Measurements from ENCODE around the gene FSD1.

GRCh38 chr19:4327252-4327876, 23.0 kb downstream of the FSD1 start:
- TF ChIP-seq, protein P1, sequence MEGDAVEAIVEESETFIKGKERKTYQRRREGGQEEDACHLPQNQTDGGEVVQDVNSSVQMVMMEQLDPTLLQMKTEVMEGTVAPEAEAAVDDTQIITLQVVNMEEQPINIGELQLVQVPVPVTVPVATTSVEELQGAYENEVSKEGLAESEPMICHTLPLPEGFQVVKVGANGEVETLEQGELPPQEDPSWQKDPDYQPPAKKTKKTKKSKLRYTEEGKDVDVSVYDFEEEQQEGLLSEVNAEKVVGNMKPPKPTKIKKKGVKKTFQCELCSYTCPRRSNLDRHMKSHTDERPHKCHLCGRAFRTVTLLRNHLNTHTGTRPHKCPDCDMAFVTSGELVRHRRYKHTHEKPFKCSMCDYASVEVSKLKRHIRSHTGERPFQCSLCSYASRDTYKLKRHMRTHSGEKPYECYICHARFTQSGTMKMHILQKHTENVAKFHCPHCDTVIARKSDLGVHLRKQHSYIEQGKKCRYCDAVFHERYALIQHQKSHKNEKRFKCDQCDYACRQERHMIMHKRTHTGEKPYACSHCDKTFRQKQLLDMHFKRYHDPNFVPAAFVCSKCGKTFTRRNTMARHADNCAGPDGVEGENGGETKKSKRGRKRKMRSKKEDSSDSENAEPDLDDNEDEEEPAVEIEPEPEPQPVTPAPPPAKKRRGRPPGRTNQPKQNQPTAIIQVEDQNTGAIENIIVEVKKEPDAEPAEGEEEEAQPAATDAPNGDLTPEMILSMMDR (IDR thresholded peaks at IDR 0.05; ENCODE audit: insufficient read depth, low read length), result no peak
- TF ChIP-seq REST (IDR thresholded peaks at IDR 0.05; ENCODE audit: insufficient replicate concordance, low read depth) (no peak), GABPA (IDR thresholded peaks at IDR 0.05; ENCODE audit: low read depth) (no peak), SPI1 (IDR thresholded peaks at IDR 0.05; ENCODE audit: borderline replicate concordance, low read depth) (no peak), POLR2AphosphoS5 (IDR thresholded peaks at IDR 0.05; ENCODE audit: low read depth) (no peak)
